ENCODE results near the gene TOX2.

Gene TOX2

DNA sequence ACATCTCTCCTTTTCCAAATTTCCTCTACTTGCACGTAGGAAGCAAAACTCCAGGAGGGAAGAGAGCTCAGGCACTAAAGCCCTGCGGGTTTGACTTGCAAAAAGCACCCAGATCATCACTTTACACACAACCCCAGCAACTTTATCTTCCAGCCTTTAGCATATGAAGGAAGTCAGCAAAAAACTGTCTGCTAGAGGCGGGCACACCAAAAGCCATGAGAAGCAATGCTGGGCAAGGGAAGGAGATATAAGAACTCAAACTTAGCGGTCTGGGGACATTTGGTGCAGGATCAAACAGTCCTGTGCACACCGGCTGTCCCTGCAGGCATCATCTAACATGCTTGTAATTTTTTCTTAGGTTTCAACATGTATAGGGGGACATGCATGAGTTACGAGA, 159.0 kb downstream of the TOX2 start:
- DNase-seq (ENCODE audit: low read depth in 1 of 2, low spot score in 1 of 2), result no peak

DNA sequence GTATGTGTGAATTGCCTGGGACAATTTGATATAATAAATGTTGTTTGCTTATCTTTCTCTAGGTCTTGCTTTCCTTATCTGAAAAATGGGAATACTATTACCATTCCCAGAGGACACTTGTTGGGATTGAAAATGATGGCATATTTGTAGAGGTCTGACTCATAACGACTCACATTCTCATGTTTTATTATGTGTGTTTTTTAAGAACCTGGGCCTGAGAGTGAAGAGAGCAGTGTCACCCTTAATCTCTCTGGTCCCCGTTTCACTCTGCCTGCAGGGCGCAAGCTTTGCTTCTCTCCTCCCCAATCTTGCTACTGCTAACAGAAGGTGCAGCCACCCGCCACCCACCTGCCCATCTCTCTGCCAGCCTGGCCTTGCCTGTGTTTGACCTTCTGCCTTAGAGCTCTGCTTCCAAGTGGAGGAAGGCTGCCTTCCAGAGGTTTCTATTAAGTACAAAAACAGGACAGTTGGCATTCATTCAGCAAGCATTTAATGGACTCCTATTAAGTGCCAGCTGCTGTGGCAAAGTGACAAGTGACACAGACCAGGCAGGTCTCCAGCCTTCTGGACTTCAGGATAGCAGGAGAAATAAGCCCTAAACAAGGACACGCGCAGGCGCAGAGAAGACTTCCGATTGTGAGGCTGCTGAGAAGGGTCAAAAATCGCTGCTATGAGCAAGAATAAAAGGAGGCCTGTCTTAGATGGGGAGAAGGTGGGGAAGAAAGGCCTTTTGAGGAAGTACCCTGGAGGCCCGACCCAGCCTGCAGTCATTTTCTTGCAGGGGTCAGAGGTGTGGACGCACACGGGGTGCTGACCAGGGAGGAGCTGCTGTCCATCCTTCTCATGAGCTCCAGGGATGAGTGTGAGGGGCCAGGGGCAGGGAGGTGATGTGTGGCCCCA, 159.8 kb downstream of the TOX2 start:
- DNase-seq (ENCODE audit: low read depth in 1 of 2, low spot score in 1 of 2), result no peak

DNA sequence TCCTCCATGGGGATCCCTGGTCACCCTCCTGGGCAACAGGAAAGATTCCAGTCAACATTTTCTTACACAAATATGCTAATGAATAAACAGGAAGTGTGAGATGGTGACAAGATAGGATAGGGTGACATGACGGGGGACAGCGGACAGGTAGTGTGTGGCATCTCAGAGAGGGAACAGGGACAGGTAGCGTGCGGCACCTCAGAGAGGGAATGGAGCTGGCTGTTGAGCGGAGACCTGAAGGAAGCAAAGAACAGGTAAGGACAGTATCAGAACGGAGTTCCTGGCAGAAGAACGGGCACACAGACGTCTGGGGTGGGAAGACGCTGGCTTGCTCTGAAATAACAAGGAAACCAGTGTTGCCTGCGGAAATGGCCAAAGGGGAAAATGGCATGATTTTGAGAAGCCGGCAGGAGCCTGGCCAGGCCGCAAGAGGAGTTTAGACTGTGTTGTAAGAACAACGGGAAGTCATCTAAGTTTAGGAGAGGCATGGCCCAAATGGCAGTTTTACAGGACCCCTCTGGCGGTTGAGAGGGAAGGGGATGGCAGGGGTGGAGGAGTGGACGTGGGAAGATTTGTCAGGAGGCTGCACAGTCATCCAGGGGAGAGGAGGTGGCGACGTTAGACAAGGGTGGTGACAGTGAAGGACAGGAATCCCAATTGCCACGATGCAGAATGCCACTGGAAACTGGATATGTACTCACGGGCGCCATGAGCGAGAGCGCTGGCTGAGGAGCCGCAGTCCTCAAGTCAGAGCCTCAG, 160.7 kb downstream of the TOX2 start:
- DNase-seq (ENCODE audit: low read depth in 1 of 2, low spot score in 1 of 2), result no peak

- no peak for DNase-seq (ENCODE audit: low read depth in 1 of 2, low spot score in 1 of 2)
Measured at GRCh38 chr20:44075950-44076232, 161.2 kb downstream of the TOX2 start.

DNA sequence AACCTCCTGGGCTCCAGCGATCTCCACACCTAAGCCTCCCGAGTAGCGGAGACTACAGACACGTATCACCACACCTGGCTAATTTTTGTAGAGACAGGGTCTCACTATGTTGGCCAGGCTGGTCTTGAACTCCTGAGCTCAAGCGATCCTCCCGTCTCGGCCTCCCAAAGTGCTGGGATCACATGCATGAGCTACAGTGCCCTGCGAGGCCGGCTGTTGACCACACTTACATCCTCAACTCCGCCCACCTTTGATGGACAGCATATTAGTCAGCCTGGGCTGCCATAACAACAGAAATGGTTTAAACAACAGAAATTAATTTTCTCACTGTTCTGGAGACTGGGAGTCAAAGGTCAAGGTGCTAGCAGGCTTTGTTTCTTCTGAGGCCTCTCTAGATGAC, 164.6 kb downstream of the TOX2 start:
- no peak for DNase-seq (ENCODE audit: low read depth in 1 of 2, low spot score in 1 of 2)

GRCh38 chr20:44080064-44080463, 165.4 kb downstream of the TOX2 start:
- no peak for DNase-seq (ENCODE audit: low read depth in 1 of 2, low spot score in 1 of 2)

DNA sequence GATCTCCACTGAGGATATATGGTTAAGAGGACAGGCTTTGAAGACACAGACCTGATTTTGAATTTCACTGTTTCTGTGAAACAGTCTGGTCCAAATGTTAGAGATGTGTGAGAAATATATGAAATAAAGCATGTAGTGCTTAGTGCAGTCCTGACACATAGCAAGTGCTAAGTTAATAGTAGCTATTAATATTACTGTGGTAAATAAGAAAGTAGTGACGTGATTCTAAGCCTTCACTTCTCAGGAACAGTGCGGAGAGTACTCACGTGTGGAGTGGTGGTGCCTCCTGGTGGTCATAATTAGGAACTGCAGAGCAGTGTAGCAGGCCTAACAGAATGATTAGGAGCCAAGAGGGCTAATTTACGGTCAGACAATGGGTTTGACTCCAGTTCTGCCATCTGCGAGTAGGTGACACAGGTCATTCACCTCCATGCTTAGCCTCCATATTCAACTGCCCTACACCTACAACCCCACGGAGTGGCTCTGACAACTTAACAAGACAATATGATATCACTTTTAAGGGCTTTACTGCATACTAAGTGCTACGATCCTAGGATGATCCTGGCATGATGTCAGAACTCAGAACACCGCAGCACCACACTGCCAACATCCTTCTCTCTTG, 166.1 kb downstream of the TOX2 start:
- DNase-seq (ENCODE audit: low read depth in 1 of 2, low spot score in 1 of 2), result peak; percentile 63 to 80

DNA sequence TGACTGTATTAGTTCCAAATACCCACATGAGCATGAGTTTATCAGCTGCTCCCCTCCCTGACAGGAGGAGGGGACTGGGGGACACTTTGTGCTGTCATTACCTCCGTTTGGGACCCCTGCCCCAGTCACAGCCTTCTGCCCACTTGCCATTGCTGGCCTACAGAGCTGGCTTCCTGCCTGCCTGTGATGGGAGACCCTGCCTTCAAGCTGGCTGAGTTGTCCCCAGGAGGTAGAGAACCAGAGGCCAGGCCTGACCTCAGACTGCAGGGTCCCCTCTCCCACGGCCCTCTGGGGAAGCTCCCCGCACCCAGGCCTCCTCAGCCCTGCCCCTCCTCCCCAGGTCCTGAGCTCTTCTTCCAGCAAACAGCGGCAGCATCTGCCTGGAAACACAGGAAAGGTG, 166.8 kb downstream of the TOX2 start:
- DNase-seq (ENCODE audit: low read depth in 1 of 2, low spot score in 1 of 2), result no peak

DNA sequence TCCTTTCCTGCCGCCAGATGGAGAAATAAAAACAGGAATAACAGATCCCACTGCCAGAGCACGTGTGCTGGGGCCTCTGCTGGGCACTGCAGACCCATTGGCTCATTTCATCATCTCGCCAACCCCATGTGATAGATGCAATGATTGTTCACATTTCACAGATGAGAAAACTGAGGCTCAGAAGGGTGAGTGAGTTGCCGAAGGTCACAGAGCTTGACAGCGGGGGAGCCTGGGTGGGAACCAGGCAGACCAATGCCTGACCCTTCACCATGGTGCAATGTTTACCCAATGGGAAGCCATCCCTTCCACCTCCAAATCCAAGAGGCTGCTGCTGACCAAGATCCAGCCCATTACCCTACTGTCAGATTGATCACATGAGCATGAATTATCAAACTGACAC, 167.2 kb downstream of the TOX2 start:
- no peak for DNase-seq (ENCODE audit: low read depth in 1 of 2, low spot score in 1 of 2)

DNA sequence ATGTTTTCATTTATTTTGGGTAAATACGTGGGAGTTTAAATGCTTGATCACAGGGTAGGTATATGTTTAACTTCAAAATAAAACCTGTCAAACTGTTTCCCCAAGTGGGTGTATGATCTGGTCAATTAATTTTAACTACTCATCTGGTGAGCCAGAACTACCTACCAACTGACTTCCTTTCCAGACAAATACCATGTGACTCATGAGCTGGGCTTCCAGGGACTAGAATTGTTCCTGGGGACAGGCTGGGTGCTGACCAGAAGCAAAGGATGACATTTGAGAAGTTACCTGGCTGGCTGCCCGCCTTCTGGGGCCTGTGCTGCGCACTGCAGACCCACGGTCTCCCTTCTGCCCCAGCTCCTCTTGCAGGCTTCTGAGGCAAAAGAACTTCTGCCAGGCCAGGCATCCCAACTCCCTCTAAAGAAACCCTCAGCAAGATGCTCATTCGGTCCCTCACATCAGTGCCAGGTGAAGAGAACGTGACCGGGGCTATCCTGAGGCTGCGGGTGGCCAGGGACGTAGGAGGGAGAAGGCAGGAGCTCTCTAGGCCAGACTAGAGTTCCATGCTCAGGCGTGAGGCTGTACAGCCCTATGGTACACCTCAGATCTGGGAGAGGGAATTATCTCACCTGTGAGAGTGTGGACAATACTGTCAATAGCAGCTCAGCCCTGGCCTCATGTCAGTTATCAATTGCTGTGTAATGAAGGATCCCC, 168.7 kb downstream of the TOX2 start:
- no peak for DNase-seq (ENCODE audit: low read depth in 1 of 2, low spot score in 1 of 2)

GRCh38 chr20:44084439-44084838, 169.8 kb downstream of the TOX2 start:
- no peak for DNase-seq (ENCODE audit: low read depth in 1 of 2, low spot score in 1 of 2)

DNA sequence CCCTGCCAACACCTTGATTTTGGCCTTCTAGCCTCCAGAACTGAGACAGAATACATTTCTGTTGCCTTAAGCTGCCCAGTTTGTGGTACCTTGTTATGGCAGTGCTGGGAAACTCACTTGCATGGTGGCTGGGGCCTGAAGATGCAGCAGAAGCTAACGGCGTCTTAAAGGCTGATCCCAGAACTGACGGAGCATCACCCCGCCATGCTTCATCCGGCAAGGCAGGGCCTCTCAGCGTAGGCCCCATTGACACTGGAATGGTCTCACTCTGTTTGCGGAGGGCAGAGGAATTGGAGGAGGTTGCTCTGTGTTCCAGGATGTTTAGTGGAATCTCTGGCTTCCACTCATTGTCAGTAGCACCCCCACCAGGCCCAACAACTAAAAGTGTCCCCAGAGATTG, 170.2 kb downstream of the TOX2 start:
- no peak for DNase-seq (ENCODE audit: low read depth in 1 of 2, low spot score in 1 of 2)

- no peak for DNase-seq (ENCODE audit: low read depth in 1 of 2, low spot score in 1 of 2)
Measured at GRCh38 chr20:44085616-44086434, 171.2 kb downstream of the TOX2 start.

DNA sequence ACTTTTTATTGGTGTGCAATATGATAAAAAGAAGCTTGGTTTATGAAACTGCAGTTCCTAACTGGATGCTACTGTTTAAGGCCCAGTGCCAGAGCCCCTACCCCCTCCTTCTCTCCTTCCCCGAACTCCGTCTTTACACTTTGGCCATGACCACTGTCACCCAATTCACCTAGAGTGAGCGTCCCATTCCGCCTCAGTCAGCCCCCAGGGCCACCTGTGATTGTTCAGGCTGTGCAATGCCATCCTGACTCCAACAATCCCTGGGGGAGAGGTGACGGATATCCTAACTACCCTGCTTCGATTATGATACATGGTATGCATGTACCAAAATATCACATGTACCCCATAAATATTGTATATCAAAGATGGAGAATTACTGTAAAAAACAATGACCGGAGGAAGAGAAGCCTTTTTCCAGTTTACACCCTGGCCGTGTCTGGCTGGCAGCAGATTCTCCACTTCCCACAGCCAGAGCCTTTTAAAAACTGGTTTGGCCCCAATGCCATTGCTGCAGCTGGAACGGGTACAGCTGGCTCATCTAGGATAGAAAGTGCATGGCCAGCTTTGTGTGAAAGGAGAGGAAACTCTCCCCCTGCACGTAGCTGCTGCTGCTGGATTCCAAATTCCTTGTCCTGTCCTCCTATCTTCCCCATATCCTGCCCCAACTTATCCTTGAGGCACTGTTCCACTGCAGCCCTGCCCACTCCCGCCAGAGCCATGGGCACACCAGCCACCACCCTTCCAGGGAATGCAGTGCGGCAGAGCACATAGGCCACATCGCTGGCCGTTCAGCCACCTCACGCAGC, 172.6 kb downstream of the TOX2 start:
- DNase-seq (ENCODE audit: low read depth in 1 of 2, low spot score in 1 of 2), result no peak

- no peak for DNase-seq (ENCODE audit: low read depth in 1 of 2, low spot score in 1 of 2)
Measured at GRCh38 chr20:44087857-44088120, 173.1 kb downstream of the TOX2 start.

- no peak for DNase-seq (ENCODE audit: low read depth in 1 of 2, low spot score in 1 of 2)
Measured at GRCh38 chr20:44089987-44090674, 175.5 kb downstream of the TOX2 start.

GRCh38 chr20:44091026-44091425, 176.4 kb downstream of the TOX2 start:
- DNase-seq (ENCODE audit: low read depth in 1 of 2, low spot score in 1 of 2), result no peak

GRCh38 chr20:44092551-44093248, 178.0 kb downstream of the TOX2 start:
- no peak for DNase-seq (ENCODE audit: low read depth in 1 of 2, low spot score in 1 of 2)

DNA sequence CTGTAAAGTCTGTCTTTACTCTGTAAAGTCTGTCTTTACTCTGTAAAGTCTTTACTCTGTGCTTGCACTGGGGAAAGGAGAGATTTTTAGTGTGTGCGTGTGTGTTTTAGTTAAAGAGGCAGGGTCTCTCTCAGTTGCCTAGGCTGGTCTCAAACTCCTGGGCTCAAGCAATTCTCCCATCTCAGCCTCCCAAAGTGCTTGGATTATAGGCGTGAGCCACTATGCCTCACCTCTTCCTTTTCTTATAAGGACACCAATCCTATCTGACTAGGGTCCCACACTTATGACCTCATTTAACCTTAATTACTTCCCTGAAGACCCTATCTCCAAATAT, 178.6 kb downstream of the TOX2 start:
- no peak for DNase-seq (ENCODE audit: low read depth in 1 of 2, low spot score in 1 of 2)
